ENCODE results near the gene MAP6. TPM values are rescaled to one million over a fixed set of nuclear protein-coding genes. Genes with fewer than 3 reads are reported as not detected.

The MAP6 gene
- total and polyA plus RNA-seq, 2 experiments from 2014 or later = 0.31 to 1.2 TPM

- TF ChIP-seq REST (IDR thresholded peaks at IDR 0.05; ENCODE audit: unreplicated experiment) (no peak), ETS1 (IDR thresholded peaks at IDR 0.05) (no peak), CREB1 (CRISPR knock-in tag; IDR thresholded peaks at IDR 0.05; ENCODE audit: low read depth) (no peak)
Measured at GRCh38 chr11:75549370-75549958, 119.4 kb downstream of the MAP6 start (continued).

- ATAC-seq = no peak
- no peak overlapping the region for H2AFZ ChIP-seq
- Mint-ChIP-seq H3K27me3 (ENCODE audit: insufficient read depth, low read depth, poor library complexity) (peaks cover 4% of the 10 kb centered on the region), H3K9me3 (peaks cover 4% of the 10 kb centered on the region; the same call in 1 of the 3 replicates), H3K4me1 (peaks cover 17% of the 10 kb centered on the region), H3K27ac (no peak overlapping the region), H3K4me3 (no peak overlapping the region), H3K36me3 (ENCODE audit: low read depth) (peaks cover 3% of the 10 kb centered on the region; the same call in 2 of the 3 replicates)
- no peaks in the 10 kb centered on the region for H3K36me3 ChIP-seq (ENCODE audit: insufficient read depth)
- no peak overlapping the region for H3K27ac ChIP-seq (ENCODE audit: low read depth)
- H4K20me1 ChIP-seq (replicated peaks; ENCODE audit: insufficient read depth) = no peaks in the 10 kb centered on the region
- no peak overlapping the region for H3K4me3 ChIP-seq
- peaks cover 4% of the 10 kb centered on the region for H3K4me1 ChIP-seq (ENCODE audit: insufficient read depth)
- no peak overlapping the region for H3K4me2 ChIP-seq
- H3K9me2 ChIP-seq (ENCODE audit: insufficient read depth) = no peaks in the 10 kb centered on the region
- DNase-seq (ENCODE audit: low spot score) = no peak
- no peaks in the 10 kb centered on the region for H3K27me3 ChIP-seq (ENCODE audit: insufficient read depth)
- no peaks in the 10 kb centered on the region for H3F3A ChIP-seq (replicated peaks; ENCODE audit: low read depth)
- no peaks in the 10 kb centered on the region for H3K79me2 ChIP-seq (replicated peaks; ENCODE audit: insufficient read depth)
- TF ChIP-seq JUNB (IDR thresholded peaks at IDR 0.05; ENCODE audit: unreplicated experiment) (no peak), EZH2phosphoT487 (IDR thresholded peaks at IDR 0.05; ENCODE audit: unreplicated experiment) (no peak), NANOG (IDR thresholded peaks at IDR 0.05; ENCODE audit: borderline replicate concordance) (no peak), STAT1 (IDR thresholded peaks at IDR 0.05; ENCODE audit: unreplicated experiment) (no peak), POLR2AphosphoS5 (IDR thresholded peaks at IDR 0.05; ENCODE audit: low read depth) (no peak), ZNF462 (CRISPR knock-in tag; IDR thresholded peaks at IDR 0.05) (no peak), ZNF331 (CRISPR knock-in tag; IDR thresholded peaks at IDR 0.05; ENCODE audit: low read depth) (no peak), CREB1 (CRISPR knock-in tag; IDR thresholded peaks at IDR 0.05; ENCODE audit: low read depth) (no peak), CTCF (conservative IDR thresholded peaks at IDR 0.05; ENCODE audit: low read depth in 2 of 2) (no peak), ZNF114 (CRISPR knock-in tag; IDR thresholded peaks at IDR 0.05) (no peak)
Measured at GRCh38 chr11:75548595-75549272, 120.1 kb downstream of the MAP6 start.
